ENCODE results near the gene DCTPP1.

DCTPP1 gene

GRCh38 chr16:30458561-30459394 lies 28.9 kb upstream of the DCTPP1 start:
- Histone ChIP-seq H3K4me2 (ENCODE audit: low read depth, low read length, poor library complexity, severe bottlenecking) (peak overlapping the region; percentile 70), H3K4me3 (ENCODE audit: low read length, poor library complexity, severe bottlenecking) (peak overlapping the region; percentile 47), H2AFZ (ENCODE audit: low read length) (peak overlapping the region; percentile 9; the same call in 1 of the 2 replicates), H3K9me3 (ENCODE audit: insufficient read depth, low read depth, low read length) (no peaks in the 10 kb centered on the region), H3K4me1 (ENCODE audit: insufficient read depth, low read length, poor library complexity, severe bottlenecking) (peaks cover 39% of the 10 kb centered on the region), H3K36me3 (ENCODE audit: insufficient read depth, low read length) (no peaks in the 10 kb centered on the region), H3F3A (ENCODE audit: low read depth) (0 out of 2 replicates have a peak, but pooled peaks cover 2% of the 10 kb centered on the region), H3K9me2 (replicated peaks; ENCODE audit: low read depth, low read length) (no peaks in the 10 kb centered on the region), H3K27me3 (ENCODE audit: insufficient read depth, low read length, poor library complexity, severe bottlenecking) (no peaks in the 10 kb centered on the region), H4K20me1 (ENCODE audit: insufficient read depth, low read length, poor library complexity, severe bottlenecking) (no peaks in the 10 kb centered on the region), H3K9ac (ENCODE audit: low read depth, low read length, poor library complexity, severe bottlenecking) (peak overlapping the region; percentile 73), H3K79me2 (ENCODE audit: insufficient read depth, low read length) (no peaks in the 10 kb centered on the region)
- TF ChIP-seq EZH2phosphoT487 (IDR thresholded peaks at IDR 0.05; ENCODE audit: borderline replicate concordance): no peak
- TF ChIP-seq CTCF (conservative IDR thresholded peaks at IDR 0.05; ENCODE audit: low read length): no peak

GRCh38 chr16:30457743-30458560 lies 28.1 kb upstream of the DCTPP1 start:
- Histone ChIP-seq H3K27me3 (ENCODE audit: insufficient read depth, low read length, poor library complexity, severe bottlenecking) (no peaks in the 10 kb centered on the region), H3K9me3 (ENCODE audit: insufficient read depth, low read depth, low read length) (no peaks in the 10 kb centered on the region), H3K4me3 (ENCODE audit: low read length, poor library complexity, severe bottlenecking) (peak overlapping the region; percentile 47), H4K20me1 (ENCODE audit: insufficient read depth, low read length, poor library complexity, severe bottlenecking) (no peaks in the 10 kb centered on the region), H3K9me2 (replicated peaks; ENCODE audit: low read depth, low read length) (no peaks in the 10 kb centered on the region), H3K79me2 (ENCODE audit: insufficient read depth, low read length) (no peaks in the 10 kb centered on the region), H3K9ac (ENCODE audit: low read depth, low read length, poor library complexity, severe bottlenecking) (peak overlapping the region; percentile 27), H2AFZ (ENCODE audit: low read length) (no peak overlapping the region), H3F3A (ENCODE audit: low read depth) (0 out of 2 replicates have a peak, but pooled peaks cover 2% of the 10 kb centered on the region), H3K4me1 (ENCODE audit: insufficient read depth, low read length, poor library complexity, severe bottlenecking) (peaks cover 39% of the 10 kb centered on the region), H3K4me2 (ENCODE audit: low read depth, low read length, poor library complexity, severe bottlenecking) (peak overlapping the region; percentile 70), H3K36me3 (ENCODE audit: insufficient read depth, low read length) (no peaks in the 10 kb centered on the region)
- TF ChIP-seq EZH2phosphoT487 (IDR thresholded peaks at IDR 0.05; ENCODE audit: borderline replicate concordance) (no peak), CTCF (conservative IDR thresholded peaks at IDR 0.05; ENCODE audit: low read length) (no peak)

- no peaks in the 10 kb centered on the region for H3K27me3 ChIP-seq (ENCODE audit: insufficient read depth, low read length, poor library complexity, severe bottlenecking)
- no peaks in the 10 kb centered on the region for H3K79me2 ChIP-seq (ENCODE audit: insufficient read depth, low read length)
- no peaks in the 10 kb centered on the region for H4K20me1 ChIP-seq (ENCODE audit: insufficient read depth, low read length, poor library complexity, severe bottlenecking)
- 0 out of 2 replicates have a peak, but pooled peaks cover 2% of the 10 kb centered on the region for H3F3A ChIP-seq (ENCODE audit: low read depth)
- H2AFZ ChIP-seq (ENCODE audit: low read length): no peak overlapping the region
- H3K36me3 ChIP-seq (ENCODE audit: insufficient read depth, low read length): no peaks in the 10 kb centered on the region
- H3K9ac ChIP-seq (ENCODE audit: low read depth, low read length, poor library complexity, severe bottlenecking): peak overlapping the region; percentile 27
- peaks cover 42% of the 10 kb centered on the region for H3K4me1 ChIP-seq (ENCODE audit: insufficient read depth, low read length, poor library complexity, severe bottlenecking)
- H3K9me3 ChIP-seq (ENCODE audit: insufficient read depth, low read depth, low read length): no peaks in the 10 kb centered on the region
- TF ChIP-seq CTCF (conservative IDR thresholded peaks at IDR 0.05; ENCODE audit: low read length): no peak
- H3K4me2 ChIP-seq (ENCODE audit: low read depth, low read length, poor library complexity, severe bottlenecking): peak overlapping the region; percentile 22
- H3K4me3 ChIP-seq (ENCODE audit: low read length, poor library complexity, severe bottlenecking): no peak overlapping the region
- no peaks in the 10 kb centered on the region for H3K9me2 ChIP-seq (replicated peaks; ENCODE audit: low read depth, low read length)
Observed at GRCh38 chr16:30457256-30457655, 27.4 kb upstream of the DCTPP1 start.
